Caco-2 (cell line): ENCODE data around the gene CARS2. TPM values are rescaled to one million over a fixed set of nuclear protein-coding genes. Genes with fewer than 3 reads are reported as not detected.
A peak's percentile ranks its signal among the peaks of the same experiment; 100 is the strongest.

Experiments used
- BruUV-seq: library from RNA; stranded (reverse); fragments of 400-500 nt; replicated peaks from 2 replicates; lab custom pipeline; 2021; lab: Mats Ljungman, UMichigan
- CTCF ChIA-PET: fragments of 300-600 bp; sonication (Branson Sonifier 250); formaldehyde crosslinking; loops from one replicate; lab custom pipeline; 2022; ENCODE audit warnings: antibody characterized with exemption; lab: Charles Lee
- POLR2A ChIA-PET: fragments of 300-600 bp; sonication (Branson Sonifier 250); formaldehyde crosslinking; loops from one replicate; lab custom pipeline; 2022; ENCODE audit warnings: antibody characterized with exemption; lab: Charles Lee
- DNase-seq, 2 experiments: peaks; one replicate each; pipeline versions ENCODE4 v3.0.0 to v3.0.0-alpha.2; 2020 to 2022
- H3K27me3 ChIP-seq: replicated peaks from 2 replicates; pipeline ENCODE4 v1.6.0; 2011; ENCODE audit warnings: low read length; ENCODE audit not compliant: control insufficient read depth, insufficient read depth
- H3K36me3 ChIP-seq: 2 replicates; pipeline ENCODE4 v1.5.1; 2011; ENCODE audit warnings: low read length; ENCODE audit not compliant: control insufficient read depth, insufficient read depth
- H3K4me1 ChIP-seq: fragments of 250-450 bp; sonication (Bioruptor Pico); 2 replicates; pipeline ENCODE4 v1.5.1; 2020; ENCODE audit warnings: mild to moderate bottlenecking
- H3K4me3 ChIP-seq: 2 replicates; pipeline ENCODE4 v1.5.1; 2011; ENCODE audit warnings: low read depth, mild to moderate bottlenecking, control low read depth, low read length
- H3K9me3 ChIP-seq: fragments of 250-450 bp; sonication (Bioruptor Pico); 2 replicates; pipeline ENCODE4 v1.5.1; 2020; ENCODE audit warnings: mild to moderate bottlenecking, moderate library complexity
- H3K27ac Mint-ChIP-seq: one replicate; pipeline ENCODE4 v1.8.0; 2022; ENCODE audit warnings: mixed read lengths; ENCODE audit not compliant: unreplicated experiment
- H3K27me3 Mint-ChIP-seq: one replicate; pipeline ENCODE4 v1.8.0; 2022; ENCODE audit warnings: mixed read lengths; ENCODE audit not compliant: insufficient read depth, unreplicated experiment
- H3K36me3 Mint-ChIP-seq: one replicate; pipeline ENCODE4 v1.8.0; 2022; ENCODE audit warnings: mild to moderate bottlenecking, mixed read lengths; ENCODE audit not compliant: insufficient read depth, unreplicated experiment
- H3K4me1 Mint-ChIP-seq: one replicate; pipeline ENCODE4 v1.8.0; 2022; ENCODE audit warnings: low read depth, mixed read lengths; ENCODE audit not compliant: unreplicated experiment
- H3K4me3 Mint-ChIP-seq: one replicate; pipeline ENCODE4 v1.8.0; 2022; ENCODE audit warnings: mild to moderate bottlenecking, moderate library complexity, mixed read lengths; ENCODE audit not compliant: unreplicated experiment
- H3K9me3 Mint-ChIP-seq: one replicate; pipeline ENCODE4 v1.8.0; 2022; ENCODE audit warnings: mixed read lengths; ENCODE audit not compliant: unreplicated experiment
- intact Hi-C: fragments of 100-400 bp; cut with micrococcal nuclease; formaldehyde crosslinking; loops from one replicate; pipeline ENCODE4 v1.10.0; 2022; ENCODE audit not compliant: unreplicated experiment
- total RNA-seq: library from RNA; stranded (reverse); gene quantifications from 2 replicates; pipeline ENCODE4 v1.2.3, GENCODE V29; 2022
- TF ChIP-seq, protein P1 (sequence below), 2 experiments: fragments of 200-600 bp in 1 of 2; IDR thresholded peaks; 1 replicate in 1 of 2; 2 replicates in 1 of 2; pipeline versions ENCODE4 v1.5.1 to v1.8.0; 2011 to 2022; ENCODE audit warnings: antibody characterized with exemption in 1 of 2, control low read depth in 1 of 2, inconsistent platforms in 1 of 2, low read depth in 1 of 2, low read length in 1 of 2, mild to moderate bottlenecking in 1 of 2, moderate library complexity in 1 of 2; ENCODE audit not compliant: insufficient read depth in 1 of 2, severe bottlenecking in 1 of 2, unreplicated experiment in 1 of 2

Gene CARS2
- total RNA-seq, 1 experiment from 2014 or later = 63.1 TPM

GRCh38 chr13:110713981-110714796 is 8.3 kb upstream of the CARS2 start:
- ChIA-PET POLR2A (interaction anchor here (1.5 kb wide), 1 partner anchor 8 kb away, joined by 27 read pairs; the partner anchor contains the start of gene CARS2), CTCF (no interaction called here)
- DNase-seq = peak; percentile 51 to 66
- H3K9me3 Mint-ChIP-seq = no peaks in the 10 kb centered on the region
- intact Hi-C loops = loop anchor here (1.0 to 2.0 kb wide), 6 partner anchors 33 to 265 kb away; partner anchors contain the start of genes ANKRD10 and NAXD
- peak overlapping the region; percentile 93 for H3K4me3 ChIP-seq
- no TSS peak for BruUV-seq
- peaks cover 48% of the 10 kb centered on the region for H3K36me3 Mint-ChIP-seq
- peaks cover 17% of the 10 kb centered on the region for H3K4me1 Mint-ChIP-seq
- H3K36me3 ChIP-seq = no peaks in the 10 kb centered on the region
- H3K27ac Mint-ChIP-seq = peak overlapping the region; percentile 96
- H3K4me3 Mint-ChIP-seq = peak overlapping the region; percentile 100
- H3K27me3 ChIP-seq = no peaks in the 10 kb centered on the region
- H3K4me1 ChIP-seq = peaks cover 16% of the 10 kb centered on the region; the same call in 1 of the 2 replicates
- H3K27me3 Mint-ChIP-seq = peaks cover 2% of the 10 kb centered on the region
- TF ChIP-seq, protein P1, sequence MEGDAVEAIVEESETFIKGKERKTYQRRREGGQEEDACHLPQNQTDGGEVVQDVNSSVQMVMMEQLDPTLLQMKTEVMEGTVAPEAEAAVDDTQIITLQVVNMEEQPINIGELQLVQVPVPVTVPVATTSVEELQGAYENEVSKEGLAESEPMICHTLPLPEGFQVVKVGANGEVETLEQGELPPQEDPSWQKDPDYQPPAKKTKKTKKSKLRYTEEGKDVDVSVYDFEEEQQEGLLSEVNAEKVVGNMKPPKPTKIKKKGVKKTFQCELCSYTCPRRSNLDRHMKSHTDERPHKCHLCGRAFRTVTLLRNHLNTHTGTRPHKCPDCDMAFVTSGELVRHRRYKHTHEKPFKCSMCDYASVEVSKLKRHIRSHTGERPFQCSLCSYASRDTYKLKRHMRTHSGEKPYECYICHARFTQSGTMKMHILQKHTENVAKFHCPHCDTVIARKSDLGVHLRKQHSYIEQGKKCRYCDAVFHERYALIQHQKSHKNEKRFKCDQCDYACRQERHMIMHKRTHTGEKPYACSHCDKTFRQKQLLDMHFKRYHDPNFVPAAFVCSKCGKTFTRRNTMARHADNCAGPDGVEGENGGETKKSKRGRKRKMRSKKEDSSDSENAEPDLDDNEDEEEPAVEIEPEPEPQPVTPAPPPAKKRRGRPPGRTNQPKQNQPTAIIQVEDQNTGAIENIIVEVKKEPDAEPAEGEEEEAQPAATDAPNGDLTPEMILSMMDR (IDR thresholded peaks at IDR 0.05; ENCODE audit: insufficient read depth in 1 of 2, low read depth in 1 of 2, low read length in 1 of 2, severe bottlenecking in 1 of 2, unreplicated experiment in 1 of 2) = peak in 1 of 2 experiments; percentile 28
- no peaks in the 10 kb centered on the region for H3K9me3 ChIP-seq

GRCh38 chr13:110713642-110713952 is 7.7 kb upstream of the CARS2 start, which contains the start of gene ING1:
Gene ING1, plus strand, starts transcription at chr13:110713700. Its CDS starts 450 bp downstream, at chr13:110714150.
- no peaks in the 10 kb centered on the region for H3K9me3 ChIP-seq
- no peaks in the 10 kb centered on the region for H3K27me3 ChIP-seq
- ChIA-PET POLR2A (no interaction called here), CTCF (no interaction called here)
- no peak for DNase-seq
- no peaks in the 10 kb centered on the region for H3K36me3 ChIP-seq
- H3K4me3 ChIP-seq = peak within 1 kb of the TSS; percentile 93
- peaks cover 16% of the 10 kb centered on the region; the same call in 1 of the 2 replicates for H3K4me1 ChIP-seq
- BruUV-seq = no TSS peak
- TF ChIP-seq, protein P1 (IDR thresholded peaks at IDR 0.05; ENCODE audit: insufficient read depth in 1 of 2, low read depth in 1 of 2, low read length in 1 of 2, severe bottlenecking in 1 of 2, unreplicated experiment in 1 of 2) = no peak
- peaks cover 2% of the 10 kb centered on the region for H3K27me3 Mint-ChIP-seq
- H3K4me1 Mint-ChIP-seq = peaks cover 17% of the 10 kb centered on the region
- peak within 1 kb of the TSS; percentile 100 for H3K27ac Mint-ChIP-seq
- H3K36me3 Mint-ChIP-seq = peaks cover 44% of the 10 kb centered on the region
- no peaks in the 10 kb centered on the region for H3K9me3 Mint-ChIP-seq
- H3K4me3 Mint-ChIP-seq = peak within 1 kb of the TSS; percentile 100
- intact Hi-C loops = loop anchor here (2.0 kb wide), 1 partner anchor 265 kb away; no protein-coding TSS in a partner anchor

GRCh38 chr13:110712849-110713641 is 7.1 kb upstream of the CARS2 start:
- CTCF ChIA-PET = interaction anchor here (1.1 to 1.2 kb wide), 2 partner anchors 29 to 202 kb away, joined by 3 to 7 read pairs; no protein-coding TSS in a partner anchor
- Mint-ChIP-seq H3K4me3 (peak overlapping the region; percentile 100), H3K4me1 (peaks cover 17% of the 10 kb centered on the region), H3K27me3 (peaks cover 2% of the 10 kb centered on the region), H3K9me3 (no peaks in the 10 kb centered on the region), H3K36me3 (peaks cover 44% of the 10 kb centered on the region), H3K27ac (peak overlapping the region; percentile 100)
- TF ChIP-seq, protein P1 (IDR thresholded peaks at IDR 0.05; ENCODE audit: insufficient read depth in 1 of 2, low read depth in 1 of 2, low read length in 1 of 2, severe bottlenecking in 1 of 2, unreplicated experiment in 1 of 2) = no peak
- no peaks in the 10 kb centered on the region for H3K27me3 ChIP-seq
- H3K36me3 ChIP-seq = no peaks in the 10 kb centered on the region
- peak; percentile 99 to 100 for DNase-seq
- H3K9me3 ChIP-seq = no peaks in the 10 kb centered on the region
- intact Hi-C loops = loop anchor here (2.0 kb wide), 1 partner anchor 264 kb away; no protein-coding TSS in a partner anchor
- H3K4me3 ChIP-seq = peak overlapping the region; percentile 93
- POLR2A ChIA-PET = interaction anchor here (0.6 to 1.6 kb wide), 9 partner anchors 32 to 205 kb away, joined by 3 to 11 read pairs (median 3); partner anchors contain the start of genes NAXD and RAB20
- no TSS peak for BruUV-seq
- peaks cover 16% of the 10 kb centered on the region; the same call in 1 of the 2 replicates for H3K4me1 ChIP-seq
